ENCODE data around the gene CBX3. TPM values are rescaled to one million over a fixed set of nuclear protein-coding genes. Genes with fewer than 3 reads are reported as not detected.

CBX3 gene
- total and polyA plus RNA-seq, 4 donors = 26.9 to 53.3 (median 33.0) TPM

GRCh38 chr7:26195867-26196657, 5.5 kb upstream of the CBX3 start:
- no peak overlapping the region for H3K4me3 ChIP-seq (ENCODE audit: low read depth in 1 of 3, low read length in 3 of 3)
- peaks cover 7 to 52% (median 28%) of the 10 kb centered on the region in 4 donors for H3K4me1 ChIP-seq (ENCODE audit: control insufficient read depth in 4 of 4, insufficient read depth in 4 of 4, low read length in 3 of 4)
- TF ChIP-seq JUND (IDR thresholded peaks at IDR 0.05) (no peak), GABPA (IDR thresholded peaks at IDR 0.05 in 1 of 2, conservative IDR thresholded peaks at IDR 0.05 in 1 of 2) (no peak), HNF4A (conservative IDR thresholded peaks at IDR 0.05) (no peak), EGR1 (IDR thresholded peaks at IDR 0.05; ENCODE audit: low read depth in 2 of 2) (no peak), HNF4G (IDR thresholded peaks at IDR 0.05) (no peak), FOXA2 (IDR thresholded peaks at IDR 0.05) (no peak), SP1 (IDR thresholded peaks at IDR 0.05) (no peak), FOXA1 (IDR thresholded peaks at IDR 0.05) (no peak)
- no peak overlapping the region for H3K27ac ChIP-seq (ENCODE audit: low read depth in 1 of 2, low read length in 2 of 2)
- H3K36me3 ChIP-seq (ENCODE audit: control insufficient read depth in 4 of 4, insufficient read depth in 3 of 4, low read depth in 1 of 4, low read length in 3 of 4) = peaks cover 15 to 62% (median 55%) of the 10 kb centered on the region in 4 donors
- no peak for DNase-seq (ENCODE audit: low spot score)
- H3K27me3 ChIP-seq (ENCODE audit: control insufficient read depth in 4 of 4, insufficient read depth in 4 of 4, low read length in 3 of 4) = no peaks in the 10 kb centered on the region
- no peak overlapping the region for H3K9ac ChIP-seq (ENCODE audit: low read depth in 1 of 2, low read length in 2 of 2)
- no peaks in the 10 kb centered on the region for H3K9me3 ChIP-seq (ENCODE audit: control insufficient read depth in 4 of 4, low read length in 3 of 4)
- 71% methylated on average over 10 of the region's 10 CpGs for WGBS

- H3K27ac ChIP-seq (ENCODE audit: low read depth in 1 of 2, low read length in 2 of 2) = no peak overlapping the region
- TF ChIP-seq RAD21 (IDR thresholded peaks at IDR 0.05) = no peak
- no peaks in the 10 kb centered on the region for H3K27me3 ChIP-seq (ENCODE audit: control insufficient read depth in 4 of 4, insufficient read depth in 4 of 4, low read length in 3 of 4)
- H3K9me3 ChIP-seq (ENCODE audit: control insufficient read depth in 4 of 4, low read length in 3 of 4) = no peaks in the 10 kb centered on the region
- peak overlapping the region; percentile 99 to 100 for H3K9ac ChIP-seq (ENCODE audit: low read depth in 1 of 2, low read length in 2 of 2)
- peak overlapping the region; percentile 30 to 99 (median 82) for H3K4me3 ChIP-seq (ENCODE audit: low read depth in 1 of 3, low read length in 3 of 3)
- 17% methylated on average over 5 of the region's 5 CpGs for WGBS
- DNase-seq (ENCODE audit: low spot score) = no peak
- H3K36me3 ChIP-seq (ENCODE audit: control insufficient read depth in 4 of 4, insufficient read depth in 3 of 4, low read depth in 1 of 4, low read length in 3 of 4) = peaks cover 15 to 48% (median 43%) of the 10 kb centered on the region in 4 donors
- H3K4me1 ChIP-seq (ENCODE audit: control insufficient read depth in 4 of 4, insufficient read depth in 4 of 4, low read length in 3 of 4) = peaks cover 9 to 48% (median 27%) of the 10 kb centered on the region in 4 donors
Observed at GRCh38 chr7:26197153-26198115, 4.1 kb upstream of the CBX3 start.

- H3K4me3 ChIP-seq (ENCODE audit: low read depth in 1 of 3, low read length in 3 of 3) = peak overlapping the region; percentile 67 to 99 (median 82)
- H3K27me3 ChIP-seq (ENCODE audit: control insufficient read depth in 4 of 4, insufficient read depth in 4 of 4, low read length in 3 of 4) = no peaks in the 10 kb centered on the region
- H3K9me3 ChIP-seq (ENCODE audit: control insufficient read depth in 4 of 4, low read length in 3 of 4) = no peaks in the 10 kb centered on the region
- DNase-seq (ENCODE audit: low spot score) = no peak
- peak overlapping the region; percentile 99 to 100 for H3K9ac ChIP-seq (ENCODE audit: low read depth in 1 of 2, low read length in 2 of 2)
- WGBS = under 1% methylated on average over 6 of the region's 6 CpGs
- peaks cover 9 to 48% (median 26%) of the 10 kb centered on the region in 4 donors for H3K4me1 ChIP-seq (ENCODE audit: control insufficient read depth in 4 of 4, insufficient read depth in 4 of 4, low read length in 3 of 4)
- peak; percentile 65 for TF ChIP-seq CTCF (IDR thresholded peaks at IDR 0.05; ENCODE audit: low read depth, low read length, missing input control)
- peak; percentile 56 to 57 for TF ChIP-seq RAD21 (IDR thresholded peaks at IDR 0.05)
- TF ChIP-seq HNF4G (IDR thresholded peaks at IDR 0.05) = no peak
- peak overlapping the region; percentile 9 to 99 for H3K27ac ChIP-seq (ENCODE audit: low read depth in 1 of 2, low read length in 2 of 2)
- H3K36me3 ChIP-seq (ENCODE audit: control insufficient read depth in 4 of 4, insufficient read depth in 3 of 4, low read depth in 1 of 4, low read length in 3 of 4) = peaks cover 11 to 40% (median 35%) of the 10 kb centered on the region in 4 donors
Observed at GRCh38 chr7:26198133-26198780, 3.3 kb upstream of the CBX3 start.
